ENCODE data around the gene KLHL5. TPM values are rescaled to one million over a fixed set of nuclear protein-coding genes. Genes with fewer than 3 reads are reported as not detected.
A peak's percentile ranks its signal among the peaks of the same experiment; 100 is the strongest.

The KLHL5 gene
- polyA plus RNA-seq, 3 donors: 16.7 to 32.2 (median 23.3) TPM

DNA sequence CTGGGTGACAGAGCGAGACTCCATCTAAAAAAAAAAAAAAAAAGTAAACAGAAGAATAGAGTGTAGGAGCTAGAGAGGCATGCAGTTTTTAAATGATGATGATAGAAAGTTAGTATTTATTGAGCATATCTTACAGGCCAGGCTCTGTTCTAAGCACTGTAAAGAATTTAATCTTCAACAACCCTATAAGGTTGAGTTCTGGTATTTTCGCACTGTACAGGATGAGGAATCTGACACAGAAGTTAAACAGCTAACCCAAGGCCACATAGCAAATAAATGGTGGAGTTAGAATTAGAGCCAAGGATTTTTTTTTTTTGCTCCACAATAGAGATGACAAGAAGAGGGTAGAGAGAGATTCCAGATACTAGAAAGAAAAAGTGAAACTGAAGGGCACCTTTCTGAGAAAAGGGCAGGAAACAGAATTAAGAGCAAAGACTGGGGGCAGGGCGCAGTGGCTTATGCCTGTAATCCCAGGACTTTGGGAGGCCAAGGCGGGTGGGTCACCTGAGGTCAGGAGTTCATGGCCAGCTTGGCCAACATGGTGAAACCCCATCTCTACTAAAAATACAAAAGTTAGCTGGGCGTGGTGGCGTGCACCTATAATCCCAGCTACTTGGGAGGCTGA lies 56.1 kb downstream of the KLHL5 start:
- Histone ChIP-seq H3K9me3 (replicated peaks in 1 of 2; ENCODE audit: control insufficient read depth in 1 of 2, insufficient read depth in 1 of 2, low read length in 2 of 2) (no peaks in the 10 kb centered on the region), H3K27ac (ENCODE audit: low read depth in 1 of 2, low read length in 2 of 2) (no peak overlapping the region), H3K9ac (ENCODE audit: insufficient read depth, low read length, poor library complexity, severe bottlenecking) (no peak overlapping the region), H3K4me1 (ENCODE audit: control insufficient read depth in 1 of 2, insufficient read depth in 2 of 2, low read length in 2 of 2) (no peaks in the 10 kb centered on the region), H3K79me2 (ENCODE audit: insufficient read depth, low read length) (no peaks in the 10 kb centered on the region), H4K20me1 (ENCODE audit: insufficient read depth, low read length) (no peaks in the 10 kb centered on the region), H3K36me3 (replicated peaks in 1 of 2; ENCODE audit: control insufficient read depth in 1 of 2, insufficient read depth in 2 of 2, low read length in 2 of 2) (peaks cover 25 to 50% of the 10 kb centered on the region in 2 donors), H3K27me3 (ENCODE audit: control insufficient read depth in 2 of 2, insufficient read depth in 2 of 2, low read length in 2 of 2) (no peaks in the 10 kb centered on the region), H3K4me3 (replicated peaks in 1 of 3; ENCODE audit: low read depth in 2 of 3, low read length in 3 of 3) (no peak overlapping the region), H2AFZ (ENCODE audit: insufficient read depth, low read depth, low read length, poor library complexity, severe bottlenecking) (no peak overlapping the region), H3K4me2 (replicated peaks; ENCODE audit: extremely low read depth, low read length, poor library complexity, severe bottlenecking) (no peak overlapping the region)
- 94% methylated on average over 2 of the region's 6 CpGs for WGBS (ENCODE audit: insufficient coverage)
- H3K4me1 Mint-ChIP-seq: peaks cover 3% of the 10 kb centered on the region
- H3K27ac Mint-ChIP-seq: peak overlapping the region in 1 of 7 donors; percentile 0
- no peaks in the 10 kb centered on the region for H3K27me3 Mint-ChIP-seq (ENCODE audit: low read depth in 3 of 3)
- DNase-seq: no peak
- intact Hi-C loops (cut with micrococcal nuclease): no loop called here
- no peak overlapping the region for H3K4me3 Mint-ChIP-seq
- peaks cover 0 to 3% (median 0%) of the 10 kb centered on the region in 7 donors for H3K9me3 Mint-ChIP-seq
- H3K36me3 Mint-ChIP-seq: peaks cover 46 to 55% of the 10 kb centered on the region in 2 donors
- TF ChIP-seq, protein P1, sequence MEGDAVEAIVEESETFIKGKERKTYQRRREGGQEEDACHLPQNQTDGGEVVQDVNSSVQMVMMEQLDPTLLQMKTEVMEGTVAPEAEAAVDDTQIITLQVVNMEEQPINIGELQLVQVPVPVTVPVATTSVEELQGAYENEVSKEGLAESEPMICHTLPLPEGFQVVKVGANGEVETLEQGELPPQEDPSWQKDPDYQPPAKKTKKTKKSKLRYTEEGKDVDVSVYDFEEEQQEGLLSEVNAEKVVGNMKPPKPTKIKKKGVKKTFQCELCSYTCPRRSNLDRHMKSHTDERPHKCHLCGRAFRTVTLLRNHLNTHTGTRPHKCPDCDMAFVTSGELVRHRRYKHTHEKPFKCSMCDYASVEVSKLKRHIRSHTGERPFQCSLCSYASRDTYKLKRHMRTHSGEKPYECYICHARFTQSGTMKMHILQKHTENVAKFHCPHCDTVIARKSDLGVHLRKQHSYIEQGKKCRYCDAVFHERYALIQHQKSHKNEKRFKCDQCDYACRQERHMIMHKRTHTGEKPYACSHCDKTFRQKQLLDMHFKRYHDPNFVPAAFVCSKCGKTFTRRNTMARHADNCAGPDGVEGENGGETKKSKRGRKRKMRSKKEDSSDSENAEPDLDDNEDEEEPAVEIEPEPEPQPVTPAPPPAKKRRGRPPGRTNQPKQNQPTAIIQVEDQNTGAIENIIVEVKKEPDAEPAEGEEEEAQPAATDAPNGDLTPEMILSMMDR (IDR thresholded peaks at IDR 0.05): no peak

DNA sequence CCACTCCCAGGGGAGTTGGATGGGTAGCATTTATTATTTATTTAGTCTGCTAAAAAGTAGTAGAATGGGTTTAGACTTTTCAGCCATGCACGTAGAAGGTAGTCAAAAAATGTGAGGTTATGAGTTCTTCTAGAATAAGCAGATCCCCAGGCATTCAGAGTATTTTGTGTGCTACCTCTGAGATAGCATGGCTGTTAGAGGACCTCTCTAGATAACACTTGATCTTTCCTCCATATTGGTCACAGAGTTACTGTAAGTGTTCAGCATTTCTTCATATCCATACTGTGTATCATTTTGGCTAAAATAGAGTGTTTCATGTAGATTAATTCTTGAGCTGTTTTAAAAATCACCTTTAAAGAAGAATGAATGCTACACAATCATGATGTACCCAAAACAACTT lies 58.4 kb downstream of the KLHL5 start:
- Histone ChIP-seq H3K27me3 (ENCODE audit: control insufficient read depth in 2 of 2, insufficient read depth in 2 of 2, low read length in 2 of 2) (no peaks in the 10 kb centered on the region), H3K9ac (ENCODE audit: insufficient read depth, low read length, poor library complexity, severe bottlenecking) (no peak overlapping the region), H3K79me2 (ENCODE audit: insufficient read depth, low read length) (no peaks in the 10 kb centered on the region), H3K4me3 (replicated peaks in 1 of 3; ENCODE audit: low read depth in 2 of 3, low read length in 3 of 3) (no peak overlapping the region), H3K9me3 (replicated peaks in 1 of 2; ENCODE audit: control insufficient read depth in 1 of 2, insufficient read depth in 1 of 2, low read length in 2 of 2) (no peaks in the 10 kb centered on the region), H4K20me1 (ENCODE audit: insufficient read depth, low read length) (no peaks in the 10 kb centered on the region), H3K4me1 (ENCODE audit: control insufficient read depth in 1 of 2, insufficient read depth in 2 of 2, low read length in 2 of 2) (no peaks in the 10 kb centered on the region), H3K4me2 (replicated peaks; ENCODE audit: extremely low read depth, low read length, poor library complexity, severe bottlenecking) (no peak overlapping the region), H3K27ac (ENCODE audit: low read depth in 1 of 2, low read length in 2 of 2) (no peak overlapping the region), H2AFZ (ENCODE audit: insufficient read depth, low read depth, low read length, poor library complexity, severe bottlenecking) (no peak overlapping the region), H3K36me3 (replicated peaks in 1 of 2; ENCODE audit: control insufficient read depth in 1 of 2, insufficient read depth in 2 of 2, low read length in 2 of 2) (peaks cover 13 to 31% of the 10 kb centered on the region in 2 donors)
- Mint-ChIP-seq H3K27ac (no peak overlapping the region), H3K9me3 (peaks cover 0 to 5% (median 0%) of the 10 kb centered on the region in 7 donors), H3K4me1 (peaks cover 3% of the 10 kb centered on the region), H3K27me3 (ENCODE audit: low read depth in 3 of 3) (no peaks in the 10 kb centered on the region), H3K4me3 (no peak overlapping the region), H3K36me3 (peaks cover 33 to 45% of the 10 kb centered on the region in 2 donors)
- TF ChIP-seq, protein P1 (IDR thresholded peaks at IDR 0.05): no peak
- intact Hi-C loops (cut with micrococcal nuclease): no loop called here
- WGBS (ENCODE audit: insufficient coverage): no CpG with 5 or more reads among the region's 1 CpG
- no peak for DNase-seq

Measured in CD14-positive monocyte (primary cell).